Effector memory CD4-positive, alpha-beta T cell (primary cell): ENCODE results near the gene BAD.

Source experiments
- DNase-seq, 3 donors: peaks; one replicate each; pipeline ENCODE4 v3.0.0-alpha.2; 2020
- H3K27ac ChIP-seq: 2 replicates; pipeline ENCODE4 v1.7.0; 2013; ENCODE audit warnings: mild to moderate bottlenecking, low read length, moderate library complexity; ENCODE audit not compliant: insufficient read depth, poor library complexity, severe bottlenecking
- H3K27me3 ChIP-seq: replicated peaks from 2 replicates; pipeline ENCODE4 v1.7.0; 2013; ENCODE audit warnings: mild to moderate bottlenecking, low read length; ENCODE audit not compliant: insufficient read depth, control insufficient read depth, poor library complexity, severe bottlenecking
- H3K36me3 ChIP-seq: 2 replicates; pipeline ENCODE4 v1.7.0; 2013; ENCODE audit warnings: mild to moderate bottlenecking, low read length, moderate library complexity; ENCODE audit not compliant: control insufficient read depth, insufficient read depth
- H3K4me1 ChIP-seq: 2 replicates; pipeline ENCODE4 v1.7.0; 2013; ENCODE audit warnings: low read length, mild to moderate bottlenecking; ENCODE audit not compliant: control insufficient read depth, insufficient read depth, poor library complexity, severe bottlenecking
- H3K4me3 ChIP-seq: 2 replicates; pipeline ENCODE4 v1.7.0; 2013; ENCODE audit warnings: low read length, low read depth, mild to moderate bottlenecking; ENCODE audit not compliant: insufficient read depth, poor library complexity, severe bottlenecking
- H3K9me3 ChIP-seq: 2 replicates; pipeline ENCODE4 v1.7.0; 2013; ENCODE audit warnings: mild to moderate bottlenecking, low read length, moderate library complexity; ENCODE audit not compliant: control insufficient read depth

BAD gene

GRCh38 chr11:64287676-64288352, 3.3 kb upstream of the BAD start:
- no peak overlapping the region for H3K27ac ChIP-seq
- no peak for DNase-seq
- peaks cover 24% of the 10 kb centered on the region for H3K27me3 ChIP-seq
- no peaks in the 10 kb centered on the region for H3K36me3 ChIP-seq
- H3K4me3 ChIP-seq: no peak overlapping the region
- H3K4me1 ChIP-seq: peaks cover 25% of the 10 kb centered on the region
- H3K9me3 ChIP-seq: no peaks in the 10 kb centered on the region

- peaks cover 6% of the 10 kb centered on the region for H3K36me3 ChIP-seq
- no peak overlapping the region for H3K4me3 ChIP-seq
- peaks cover 13% of the 10 kb centered on the region for H3K27me3 ChIP-seq
- peaks cover 19% of the 10 kb centered on the region for H3K4me1 ChIP-seq
- H3K9me3 ChIP-seq: no peaks in the 10 kb centered on the region
- no peak for DNase-seq
- no peak overlapping the region for H3K27ac ChIP-seq
Observed at GRCh38 chr11:64286801-64287159, 2.3 kb upstream of the BAD start.

DNA sequence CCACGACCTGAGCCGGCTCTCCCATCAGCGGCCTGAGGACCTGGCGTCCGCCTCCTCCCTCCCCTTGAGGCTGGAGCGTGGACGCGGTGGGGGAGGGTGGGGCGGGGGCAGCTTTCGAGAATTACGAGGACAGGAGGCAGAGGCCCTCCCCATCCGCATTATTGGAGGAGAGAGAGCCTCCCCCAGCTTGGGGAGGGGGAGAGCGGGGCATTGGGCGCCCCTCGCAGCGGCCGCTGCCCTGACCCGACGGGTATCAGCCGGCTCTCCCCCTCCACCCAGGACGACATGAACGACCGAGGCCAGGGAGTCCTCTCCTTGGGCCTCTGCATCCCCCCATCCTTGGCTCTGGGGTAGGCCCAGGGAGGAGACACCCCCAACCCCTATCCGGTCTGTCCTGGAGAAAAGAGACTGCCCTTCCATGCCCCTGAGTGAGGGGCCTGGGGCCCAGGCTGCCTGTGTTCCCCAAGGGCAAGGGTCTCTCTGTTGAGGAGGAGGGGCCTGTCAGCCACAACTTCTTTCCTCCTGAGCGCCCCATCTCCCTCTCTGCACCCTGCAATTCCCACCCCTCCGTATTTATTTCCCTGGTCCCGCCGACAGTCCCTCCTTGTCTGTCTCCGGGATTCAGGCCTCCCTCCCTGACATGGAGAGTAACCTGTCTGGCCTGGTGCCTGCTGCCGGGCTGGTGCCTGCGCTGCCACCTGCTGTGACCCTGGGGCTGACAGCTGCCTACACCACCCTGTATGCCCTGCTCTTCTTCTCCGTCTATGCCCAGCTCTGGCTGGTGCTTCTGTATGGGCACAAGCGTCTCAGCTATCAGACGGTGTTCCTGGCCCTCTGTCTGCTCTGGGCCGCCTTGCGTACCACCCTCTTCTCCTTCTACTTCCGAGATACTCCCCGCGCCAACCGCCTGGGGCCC, 1.7 kb upstream of the BAD start:
- H3K9me3 ChIP-seq: no peaks in the 10 kb centered on the region
- H3K4me3 ChIP-seq: peak overlapping the region; percentile 92
- peaks cover 8% of the 10 kb centered on the region for H3K27me3 ChIP-seq
- DNase-seq: no peak
- peaks cover 16% of the 10 kb centered on the region for H3K4me1 ChIP-seq
- peaks cover 6% of the 10 kb centered on the region for H3K36me3 ChIP-seq
- peak overlapping the region; percentile 100 for H3K27ac ChIP-seq

- H3K27me3 ChIP-seq: no peaks in the 10 kb centered on the region
- DNase-seq: peak; percentile 82 to 87 (median 86)
- peaks cover 14% of the 10 kb centered on the region for H3K4me1 ChIP-seq
- H3K36me3 ChIP-seq: peaks cover 6% of the 10 kb centered on the region
- H3K27ac ChIP-seq: peak within 1 kb of the TSS; percentile 100
- peak within 1 kb of the TSS; percentile 92 for H3K4me3 ChIP-seq
- no peaks in the 10 kb centered on the region for H3K9me3 ChIP-seq
Observed at GRCh38 chr11:64284962-64285884, 758 bp upstream of the BAD start, which contains the start of gene GPR137. TSS of gene GPR137 (plus strand) at chr11:64285848. CDS start at chr11:64286525, 677 bp downstream.

DNA sequence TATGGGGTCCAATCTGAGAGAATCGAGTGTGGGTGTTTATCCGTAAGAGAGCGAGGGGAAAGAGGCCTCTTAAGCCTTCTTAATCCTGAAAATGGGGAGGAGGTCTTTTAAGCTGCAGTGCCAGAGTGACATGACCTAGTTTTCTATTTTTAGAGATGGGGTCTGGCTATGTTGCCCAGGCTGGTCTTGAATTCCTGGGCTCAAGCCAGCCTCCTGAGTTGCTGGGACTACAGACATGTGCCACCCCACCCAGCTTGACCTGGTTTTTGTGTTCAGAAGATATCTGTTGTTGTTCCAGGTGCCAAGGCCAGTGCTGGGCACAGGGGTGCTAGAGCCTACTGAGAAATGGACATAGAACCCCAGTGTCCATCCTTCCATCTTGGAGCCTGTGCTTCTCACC, 1.4 kb downstream of the BAD start:
- Histone ChIP-seq H3K27ac (no peak overlapping the region), H3K4me3 (no peak overlapping the region), H3K4me1 (peaks cover 14% of the 10 kb centered on the region), H3K9me3 (no peaks in the 10 kb centered on the region), H3K36me3 (peaks cover 6% of the 10 kb centered on the region), H3K27me3 (no peaks in the 10 kb centered on the region)
- DNase-seq: no peak

- Histone ChIP-seq H3K4me1 (peaks cover 14% of the 10 kb centered on the region), H3K27ac (no peak overlapping the region), H3K4me3 (no peak overlapping the region), H3K9me3 (no peaks in the 10 kb centered on the region), H3K27me3 (no peaks in the 10 kb centered on the region), H3K36me3 (peaks cover 10% of the 10 kb centered on the region)
- no peak for DNase-seq
Observed at GRCh38 chr11:64281957-64282770, 2.3 kb downstream of the BAD start.

- H3K9me3 ChIP-seq: no peaks in the 10 kb centered on the region
- H3K27me3 ChIP-seq: no peaks in the 10 kb centered on the region
- H3K4me1 ChIP-seq: peaks cover under 1% of the 10 kb centered on the region
- no peak overlapping the region for H3K4me3 ChIP-seq
- H3K36me3 ChIP-seq: peaks cover 10% of the 10 kb centered on the region
- no peak overlapping the region for H3K27ac ChIP-seq
- DNase-seq: no peak
Observed at GRCh38 chr11:64278576-64279190, 5.8 kb downstream of the BAD start.

- Histone ChIP-seq H3K27ac (no peak overlapping the region), H3K4me1 (peaks cover under 1% of the 10 kb centered on the region), H3K36me3 (peaks cover 4% of the 10 kb centered on the region)
Observed at GRCh38 chr11:64276653-64277431, 7.6 kb downstream of the BAD start.

More at GRCh38 chr11:64276653-64277431, 7.6 kb downstream of the BAD start:
- no peak for DNase-seq
- no peak overlapping the region for H3K4me3 ChIP-seq
- no peaks in the 10 kb centered on the region for H3K27me3 ChIP-seq
- H3K9me3 ChIP-seq: no peaks in the 10 kb centered on the region
